ENCODE data around the gene GATA2. TPM values are rescaled to one million over a fixed set of nuclear protein-coding genes. Genes with fewer than 3 reads are reported as not detected.
A peak's percentile ranks its signal among the peaks of the same experiment; 100 is the strongest.

Gene GATA2
- total and polyA plus RNA-seq, 2 of the 8 experiments (the other 6 are each of a cell fraction or from before 2014, with no cell fraction given) = 0.03 to 0.30 TPM

- no peak overlapping the region for H2AFZ ChIP-seq (ENCODE audit: low read length)
- no peak overlapping the region for H3K18ac ChIP-seq (ENCODE audit: extremely low read depth, low read length)
- 93% methylated on average over 22 of the region's 23 CpGs; no CpG with 5 or more reads in 1 of the 2 experiments for WGBS, 2 experiments (ENCODE audit: extremely low coverage in 1 of 2, insufficient coverage in 1 of 2, insufficient read length in 1 of 2, insufficient replicate concordance in 2 of 2, low coverage in 1 of 2, low lambda C conversion rate in 2 of 2, missing lambda C conversion rate in 1 of 2)
- H2AK5ac ChIP-seq (ENCODE audit: low read depth, low read length) = no peak overlapping the region
- H3K27me3 ChIP-seq (replicated peaks in 1 of 4; ENCODE audit: control insufficient read depth in 3 of 4, extremely low read depth in 1 of 4, insufficient read depth in 3 of 4, low read length in 3 of 4) = peaks cover 0 to 9% (median 7%) of the 10 kb centered on the region in 4 experiments; a peak in 4 of 7 replicates
- H4K91ac ChIP-seq (replicated peaks; ENCODE audit: insufficient read length, low read length) = no peak overlapping the region
- H3K23ac ChIP-seq (ENCODE audit: insufficient read length) = no peak overlapping the region
- no peak overlapping the region for H3K4ac ChIP-seq (replicated peaks; ENCODE audit: insufficient read length, low read depth, low read length)
- no peaks in the 10 kb centered on the region for H3K79me1 ChIP-seq (ENCODE audit: low read depth, low read length)
- no peak overlapping the region for H2BK20ac ChIP-seq (ENCODE audit: low read length)
- DNase-seq (ENCODE audit: low read depth in 1 of 2, low spot score in 2 of 2) (no peak), FAIRE-seq (no peak)
- H3K4me1 ChIP-seq (replicated peaks in 1 of 4; ENCODE audit: control insufficient read depth in 3 of 4, insufficient read depth in 4 of 4, low read length in 3 of 4) = peaks cover 0 to 2% (median 0%) of the 10 kb centered on the region in 4 experiments; a peak in 2 of 7 replicates
- no peak overlapping the region for H2BK120ac ChIP-seq (replicated peaks; ENCODE audit: low read depth, low read length)
- no peak overlapping the region for H4K8ac ChIP-seq (ENCODE audit: extremely low read depth, insufficient read depth, low read length)
- ChIA-PET CTCF (ENCODE audit: partially characterized antibody) (interaction anchor here (0.9 to 12.7 kb wide), 15 partner anchors 10 to 146 kb away, joined by 3 to 135 read pairs (median 6); no protein-coding TSS in a partner anchor), POLR2A (ENCODE audit: partially characterized antibody) (interaction anchor here (1.2 to 1.7 kb wide), 2 partner anchors 19 to 30 kb away, joined by 4 to 6 read pairs; no protein-coding TSS in a partner anchor)
- H2BK12ac ChIP-seq (ENCODE audit: low read depth, low read length) = no peak overlapping the region
- H2BK15ac ChIP-seq (ENCODE audit: low read length) = 0 out of 2 replicates have a peak overlapping the region, but pooled peaks have one; percentile 46
- H3K79me2 ChIP-seq (ENCODE audit: control insufficient read depth in 1 of 2, insufficient read depth in 2 of 2, low read length in 2 of 2) = no peaks in the 10 kb centered on the region
- H3K27ac ChIP-seq (ENCODE audit: low read depth, low read length) = no peak overlapping the region
- no peak overlapping the region for H3K14ac ChIP-seq (ENCODE audit: insufficient read length)
- no peak overlapping the region for H4K5ac ChIP-seq (ENCODE audit: insufficient read length, low read depth, low read length)
- no peak overlapping the region for H3K56ac ChIP-seq (replicated peaks; ENCODE audit: insufficient read length, low read depth, low read length)
- H2BK5ac ChIP-seq (ENCODE audit: low read depth, low read length) = no peak overlapping the region
- H3K4me2 ChIP-seq (ENCODE audit: insufficient read depth in 1 of 2, low read depth in 2 of 2, low read length in 2 of 2) = no peak overlapping the region
- H3K36me3 ChIP-seq (ENCODE audit: control insufficient read depth in 2 of 4, insufficient read depth in 4 of 4, low read length in 3 of 4) = no peaks in the 10 kb centered on the region
- H4K20me1 ChIP-seq (replicated peaks in 1 of 2; ENCODE audit: control insufficient read depth in 1 of 2, insufficient read depth in 2 of 2, low read length in 2 of 2) = peaks cover 0 to 4% of the 10 kb centered on the region in 2 experiments
- H3K9ac ChIP-seq (replicated peaks in 1 of 4; ENCODE audit: extremely low read depth in 1 of 4, low read depth in 3 of 4, low read length in 3 of 4) = no peak overlapping the region
- no peaks in the 10 kb centered on the region for H3K9me3 ChIP-seq (ENCODE audit: insufficient read depth in 2 of 2, low read depth in 1 of 2, low read length in 1 of 2)
- H3K23me2 ChIP-seq (ENCODE audit: low read depth, low read length) = no peaks in the 10 kb centered on the region; the same call in 1 of the 2 replicates
- no peak overlapping the region for H3K4me3 ChIP-seq (ENCODE audit: extremely low read depth in 1 of 4, insufficient read depth in 2 of 4, low read depth in 3 of 4, low read length in 4 of 4)
- TF ChIP-seq CEBPB (IDR thresholded peaks at IDR 0.05; ENCODE audit: low read depth, low read length) (no peak), NANOG (IDR thresholded peaks at IDR 0.05; ENCODE audit: insufficient read depth, low read depth, low read length, poor library complexity, severe bottlenecking) (no peak), SP2 (IDR thresholded peaks at IDR 0.05; ENCODE audit: low read length) (no peak), SAP30 (IDR thresholded peaks at IDR 0.05; ENCODE audit: insufficient read depth, insufficient replicate concordance, low read length) (no peak), GABPA (IDR thresholded peaks at IDR 0.05; ENCODE audit: borderline replicate concordance, insufficient read depth, low read length) (no peak), HDAC6 (IDR thresholded peaks at IDR 0.05; ENCODE audit: low read depth, low read length) (no peak), EZH2 (IDR thresholded peaks at IDR 0.05; ENCODE audit: low read depth, low read length, severe bottlenecking) (no peak), CREB1 (IDR thresholded peaks at IDR 0.05) (no peak), ZNF274 (IDR thresholded peaks at IDR 0.05; ENCODE audit: borderline replicate concordance, extremely low read depth, low read length) (no peak), FOSL1 (IDR thresholded peaks at IDR 0.05; ENCODE audit: insufficient read depth, low read depth, low read length) (no peak), JUND (IDR thresholded peaks at IDR 0.05; ENCODE audit: low read length) (no peak), CBX8 (IDR thresholded peaks at IDR 0.05; ENCODE audit: borderline replicate concordance, low read depth, low read length) (no peak), CTBP2 (IDR thresholded peaks at IDR 0.05; ENCODE audit: borderline replicate concordance, insufficient read depth, insufficient read length, low read length) (no peak)
These were observed 30.6 kb downstream of the GATA2 start for GRCh38 chr3:128462341-128462910.
